LoVo (cell line): ENCODE measurements around the gene CXCL17.

ENCODE experiments used
- DNase-seq: peaks from one replicate; pipeline ENCODE4 v3.0.0-alpha.2; 2016; ENCODE audit warnings: low spot score

The CXCL17 gene

GRCh38 chr19:42423462-42424344, 19.0 kb downstream of the CXCL17 start:
- DNase-seq, result peak; percentile 92

GRCh38 chr19:42422901-42423461, 19.8 kb downstream of the CXCL17 start:
- no peak for DNase-seq

- no peak for DNase-seq
Measured at GRCh38 chr19:42422092-42422900, 20.4 kb downstream of the CXCL17 start.

GRCh38 chr19:42421591-42422031, 21.1 kb downstream of the CXCL17 start:
- DNase-seq, result no peak

GRCh38 chr19:42421101-42421500, 21.6 kb downstream of the CXCL17 start:
- no peak for DNase-seq

GRCh38 chr19:42420055-42420544, 22.6 kb downstream of the CXCL17 start:
- DNase-seq, result peak; percentile 59

- DNase-seq, result no peak
Measured at GRCh38 chr19:42419309-42419708, 23.4 kb downstream of the CXCL17 start.

- no peak for DNase-seq
Measured at GRCh38 chr19:42412661-42413076, 30.1 kb downstream of the CXCL17 start.

GRCh38 chr19:42412227-42412626, 30.5 kb downstream of the CXCL17 start:
- no peak for DNase-seq

- DNase-seq, result no peak
Measured at GRCh38 chr19:42411581-42412178, 31.1 kb downstream of the CXCL17 start.

- no peak for DNase-seq
Measured at GRCh38 chr19:42410371-42410770, 32.4 kb downstream of the CXCL17 start.

- no peak for DNase-seq
Measured at GRCh38 chr19:42409477-42409876, 33.3 kb downstream of the CXCL17 start.

GRCh38 chr19:42407816-42408175, 35.0 kb downstream of the CXCL17 start:
- no peak for DNase-seq

GRCh38 chr19:42407085-42407815, 35.5 kb downstream of the CXCL17 start:
- no peak for DNase-seq

- no peak for DNase-seq
Measured at GRCh38 chr19:42406111-42406510, 36.6 kb downstream of the CXCL17 start.

GRCh38 chr19:42403586-42403985, 39.2 kb downstream of the CXCL17 start:
- DNase-seq, result no peak

- no peak for DNase-seq
Measured at GRCh38 chr19:42402376-42403116, 40.2 kb downstream of the CXCL17 start.

GRCh38 chr19:42401365-42402303, 41.1 kb downstream of the CXCL17 start:
- peak; percentile 53 for DNase-seq

- no peak for DNase-seq
Measured at GRCh38 chr19:42400404-42400803, 42.3 kb downstream of the CXCL17 start.
